Activated CD8-positive, alpha-beta memory T cell treated with anti-CD3 and anti-CD28 coated beads, Interleukin-2, amount 50 U/mL, for 48 hours (primary cell): Measurements from ENCODE around the gene ECHS1.

ENCODE experiments used
- DNase-seq: peaks from one replicate; pipeline ENCODE4 v3.0.0-alpha.2; 2020

The ECHS1 gene

GRCh38 chr10:133356549-133357284 lies 16.4 kb downstream of the ECHS1 start:
- DNase-seq: no peak

- DNase-seq: no peak
These were observed 17.2 kb downstream of the ECHS1 start for GRCh38 chr10:133355991-133356390.

GRCh38 chr10:133355266-133355665 lies 17.9 kb downstream of the ECHS1 start:
- DNase-seq: no peak

- no peak for DNase-seq
These were observed 18.4 kb downstream of the ECHS1 start for GRCh38 chr10:133354672-133355240.

GRCh38 chr10:133353988-133354605 lies 19.1 kb downstream of the ECHS1 start:
- DNase-seq: no peak

GRCh38 chr10:133353202-133353959 lies 19.8 kb downstream of the ECHS1 start:
- no peak for DNase-seq

- DNase-seq: no peak
These were observed 21.5 kb downstream of the ECHS1 start for GRCh38 chr10:133351408-133352318.

- DNase-seq: no peak
These were observed 22.2 kb downstream of the ECHS1 start for GRCh38 chr10:133350950-133351329.

- no peak for DNase-seq
These were observed 22.7 kb downstream of the ECHS1 start for GRCh38 chr10:133350283-133350949.

- DNase-seq: no peak
These were observed 23.6 kb downstream of the ECHS1 start for GRCh38 chr10:133349577-133350011.

GRCh38 chr10:133349160-133349568 lies 24.0 kb downstream of the ECHS1 start:
- no peak for DNase-seq

GRCh38 chr10:133347710-133348517 lies 25.2 kb downstream of the ECHS1 start:
- no peak for DNase-seq

- DNase-seq: no peak
These were observed 26.7 kb downstream of the ECHS1 start for GRCh38 chr10:133346413-133346812.

- DNase-seq: no peak
These were observed 28.9 kb downstream of the ECHS1 start for GRCh38 chr10:133344236-133344635.

GRCh38 chr10:133343558-133343957 lies 29.6 kb downstream of the ECHS1 start:
- DNase-seq: no peak

- no peak for DNase-seq
These were observed 30.2 kb downstream of the ECHS1 start for GRCh38 chr10:133342942-133343341.

- no peak for DNase-seq
These were observed 31.2 kb downstream of the ECHS1 start for GRCh38 chr10:133341983-133342382.

- no peak for DNase-seq
These were observed 33.3 kb downstream of the ECHS1 start for GRCh38 chr10:133339708-133340380.

GRCh38 chr10:133338080-133339071 lies 34.8 kb downstream of the ECHS1 start:
- no peak for DNase-seq
